ENCODE measurements around the gene ADARB2.
"Not testable (repeated sequence)": the region's sequence is repeated elsewhere in the genome, so short reads cannot be mapped to it uniquely, and the experiment has no call there.

Gene ADARB2

GRCh38 chr10:1344846-1345245, 392.5 kb downstream of the ADARB2 start:
- H3K4me3 ChIP-seq, result no peak overlapping the region
- in situ Hi-C loops (cut with MboI; ENCODE audit: low sequenced_read_pairs), result no loop called here
- no peaks in the 10 kb centered on the region for H3K36me3 ChIP-seq (replicated peaks)
- no peaks in the 10 kb centered on the region for H3K27me3 ChIP-seq (ENCODE audit: low read depth)
- DNase-seq (ENCODE audit: low spot score in 2 of 2), result no peak
- peaks cover 6% of the 10 kb centered on the region; the same call in 1 of the 2 replicates for H3K9me3 ChIP-seq
- H3K4me1 ChIP-seq, result peaks cover 13% of the 10 kb centered on the region

GRCh38 chr10:1344408-1344807, 392.9 kb downstream of the ADARB2 start:
- no peak overlapping the region for H3K4me3 ChIP-seq
- peaks cover 13% of the 10 kb centered on the region for H3K4me1 ChIP-seq
- no peaks in the 10 kb centered on the region for H3K36me3 ChIP-seq (replicated peaks)
- in situ Hi-C loops (cut with MboI; ENCODE audit: low sequenced_read_pairs), result no loop called here
- H3K27me3 ChIP-seq (ENCODE audit: low read depth), result no peaks in the 10 kb centered on the region
- no peak for DNase-seq (ENCODE audit: low spot score in 2 of 2)
- H3K9me3 ChIP-seq, result peaks cover 6% of the 10 kb centered on the region; the same call in 1 of the 2 replicates

- no peak overlapping the region for H3K4me3 ChIP-seq
- in situ Hi-C loops (cut with MboI; ENCODE audit: low sequenced_read_pairs), result no loop called here
- H3K27me3 ChIP-seq (ENCODE audit: low read depth), result no peaks in the 10 kb centered on the region
- peaks cover 13% of the 10 kb centered on the region for H3K4me1 ChIP-seq
- H3K36me3 ChIP-seq (replicated peaks), result no peaks in the 10 kb centered on the region
- peak; percentile 29 to 82 for DNase-seq (ENCODE audit: low spot score in 2 of 2)
- peaks cover 6% of the 10 kb centered on the region; the same call in 1 of the 2 replicates for H3K9me3 ChIP-seq
These were observed 394.1 kb downstream of the ADARB2 start for GRCh38 chr10:1343176-1343575.

- H3K9me3 ChIP-seq; in situ Hi-C loops (cut with MboI; ENCODE audit: low sequenced_read_pairs); DNase-seq (ENCODE audit: low spot score in 2 of 2); H3K36me3 ChIP-seq (replicated peaks); H3K27me3 ChIP-seq (ENCODE audit: low read depth); H3K4me3 ChIP-seq: not testable (repeated sequence)
- H3K4me1 ChIP-seq, result peaks cover 13% of the 10 kb centered on the region
These were observed 396.3 kb downstream of the ADARB2 start for GRCh38 chr10:1341052-1341451.

GRCh38 chr10:1339396-1339795, 397.9 kb downstream of the ADARB2 start:
- Histone ChIP-seq H3K9me3 (peaks cover 6% of the 10 kb centered on the region; the same call in 1 of the 2 replicates), H3K27me3 (ENCODE audit: low read depth) (no peaks in the 10 kb centered on the region), H3K36me3 (replicated peaks) (no peaks in the 10 kb centered on the region), H3K4me3 (no peak overlapping the region), H3K4me1 (peaks cover 13% of the 10 kb centered on the region)
- no peak for DNase-seq (ENCODE audit: low spot score in 2 of 2)
- in situ Hi-C loops (cut with MboI; ENCODE audit: low sequenced_read_pairs), result no loop called here

- in situ Hi-C loops (cut with MboI; ENCODE audit: low sequenced_read_pairs), result no loop called here
- no peaks in the 10 kb centered on the region; the same call in 1 of the 2 replicates for H3K4me1 ChIP-seq
- no peaks in the 10 kb centered on the region for H3K9me3 ChIP-seq
- H3K36me3 ChIP-seq (replicated peaks), result no peaks in the 10 kb centered on the region
- no peak overlapping the region for H3K4me3 ChIP-seq
- DNase-seq (ENCODE audit: low spot score in 2 of 2), result no peak
- no peaks in the 10 kb centered on the region for H3K27me3 ChIP-seq (ENCODE audit: low read depth)
These were observed 401.7 kb downstream of the ADARB2 start for GRCh38 chr10:1335642-1336041.

- DNase-seq (ENCODE audit: low spot score in 2 of 2), result no peak
- Histone ChIP-seq H3K4me1 (no peaks in the 10 kb centered on the region; the same call in 1 of the 2 replicates), H3K4me3 (no peak overlapping the region)
These were observed 403.3 kb downstream of the ADARB2 start for GRCh38 chr10:1333981-1334380.

GRCh38 chr10:1331560-1331959, 405.8 kb downstream of the ADARB2 start:
- H3K27me3 ChIP-seq (ENCODE audit: low read depth), result no peaks in the 10 kb centered on the region
- no peaks in the 10 kb centered on the region for H3K36me3 ChIP-seq (replicated peaks)
- H3K9me3 ChIP-seq, result no peaks in the 10 kb centered on the region
- no peak overlapping the region for H3K4me3 ChIP-seq
- in situ Hi-C loops (cut with MboI; ENCODE audit: low sequenced_read_pairs), result no loop called here
- DNase-seq (ENCODE audit: low spot score in 2 of 2), result no peak
- no peaks in the 10 kb centered on the region for H3K4me1 ChIP-seq

More at GRCh38 chr10:1333981-1334380, 403.3 kb downstream of the ADARB2 start:
- in situ Hi-C loops (cut with MboI; ENCODE audit: low sequenced_read_pairs), result no loop called here
- no peaks in the 10 kb centered on the region for H3K27me3 ChIP-seq (ENCODE audit: low read depth)
- H3K36me3 ChIP-seq (replicated peaks), result no peaks in the 10 kb centered on the region
- H3K9me3 ChIP-seq, result no peaks in the 10 kb centered on the region

- H3K4me1 ChIP-seq, result no peaks in the 10 kb centered on the region
- no peaks in the 10 kb centered on the region for H3K9me3 ChIP-seq
- H3K27me3 ChIP-seq (ENCODE audit: low read depth), result no peaks in the 10 kb centered on the region
- DNase-seq (ENCODE audit: low spot score in 2 of 2), result no peak
- in situ Hi-C loops (cut with MboI; ENCODE audit: low sequenced_read_pairs), result no loop called here
- no peak overlapping the region for H3K4me3 ChIP-seq
- H3K36me3 ChIP-seq (replicated peaks), result no peaks in the 10 kb centered on the region
These were observed 407.7 kb downstream of the ADARB2 start for GRCh38 chr10:1329622-1330021.

- Histone ChIP-seq H3K36me3 (replicated peaks) (no peaks in the 10 kb centered on the region), H3K27me3 (ENCODE audit: low read depth) (no peaks in the 10 kb centered on the region), H3K9me3 (no peaks in the 10 kb centered on the region), H3K4me3 (no peak overlapping the region), H3K4me1 (no peaks in the 10 kb centered on the region)
- DNase-seq (ENCODE audit: low spot score in 2 of 2), result no peak
- in situ Hi-C loops (cut with MboI; ENCODE audit: low sequenced_read_pairs), result no loop called here
These were observed 408.2 kb downstream of the ADARB2 start for GRCh38 chr10:1328981-1329614.

- no peaks in the 10 kb centered on the region for H3K4me1 ChIP-seq
- H3K4me3 ChIP-seq, result no peak overlapping the region
- H3K9me3 ChIP-seq, result no peaks in the 10 kb centered on the region
- DNase-seq (ENCODE audit: low spot score in 2 of 2), result no peak
- in situ Hi-C loops (cut with MboI; ENCODE audit: low sequenced_read_pairs), result no loop called here
- no peaks in the 10 kb centered on the region for H3K36me3 ChIP-seq (replicated peaks)
- no peaks in the 10 kb centered on the region for H3K27me3 ChIP-seq (ENCODE audit: low read depth)
These were observed 409.0 kb downstream of the ADARB2 start for GRCh38 chr10:1328161-1328823.

GRCh38 chr10:1327759-1328158, 409.6 kb downstream of the ADARB2 start:
- no peak overlapping the region for H3K4me3 ChIP-seq

GRCh38 chr10:1326514-1326913, 410.8 kb downstream of the ADARB2 start:
- in situ Hi-C loops (cut with MboI; ENCODE audit: low sequenced_read_pairs); H3K27me3 ChIP-seq (ENCODE audit: low read depth); H3K36me3 ChIP-seq (replicated peaks); H3K4me1 ChIP-seq; H3K9me3 ChIP-seq; DNase-seq (ENCODE audit: low spot score in 2 of 2); H3K4me3 ChIP-seq: not testable (repeated sequence)

More at GRCh38 chr10:1327759-1328158, 409.6 kb downstream of the ADARB2 start:
- Histone ChIP-seq H3K4me1 (no peaks in the 10 kb centered on the region), H3K27me3 (ENCODE audit: low read depth) (no peaks in the 10 kb centered on the region), H3K9me3 (no peaks in the 10 kb centered on the region), H3K36me3 (replicated peaks) (no peaks in the 10 kb centered on the region)
- in situ Hi-C loops (cut with MboI; ENCODE audit: low sequenced_read_pairs), result no loop called here
- no peak for DNase-seq (ENCODE audit: low spot score in 2 of 2)

GRCh38 chr10:1324903-1325302, 412.4 kb downstream of the ADARB2 start:
- H3K9me3 ChIP-seq, result no peaks in the 10 kb centered on the region
- H3K27me3 ChIP-seq (ENCODE audit: low read depth), result no peaks in the 10 kb centered on the region
- no peak overlapping the region for H3K4me3 ChIP-seq
- no peaks in the 10 kb centered on the region for H3K4me1 ChIP-seq
- no peaks in the 10 kb centered on the region for H3K36me3 ChIP-seq (replicated peaks)
- no peak for DNase-seq (ENCODE audit: low spot score in 2 of 2)
- in situ Hi-C loops (cut with MboI; ENCODE audit: low sequenced_read_pairs), result no loop called here

Data from HAP-1 (cell line).